Neuronal stem cell (in vitro differentiated cells): ENCODE results near the gene DEFB114.

Experiments used
- DNase-seq: peaks from one replicate; pipeline ENCODE4 v3.0.0-alpha.2; 2013; ENCODE audit warnings: low spot score
- H2AFZ ChIP-seq: one replicate; pipeline ENCODE4 v1.6.1; 2013; ENCODE audit warnings: mild to moderate bottlenecking, low read length, inconsistent platforms
- H2AK5ac ChIP-seq: 2 replicates; pipeline ENCODE4 v1.6.1; 2013; ENCODE audit warnings: low read depth, mild to moderate bottlenecking, inconsistent platforms, low read length, moderate library complexity, mixed read lengths
- H2BK120ac ChIP-seq: 2 replicates; pipeline ENCODE4 v1.6.1; 2013; ENCODE audit warnings: low read depth, mild to moderate bottlenecking, inconsistent platforms, low read length, moderate library complexity, mixed read lengths
- H2BK12ac ChIP-seq: one replicate; pipeline ENCODE4 v1.6.1; 2013; ENCODE audit warnings: low read length, inconsistent platforms
- H2BK15ac ChIP-seq: 2 replicates; pipeline ENCODE4 v1.6.1; 2013; ENCODE audit warnings: mild to moderate bottlenecking, low read length, inconsistent platforms, mixed read lengths
- H2BK5ac ChIP-seq: one replicate; pipeline ENCODE4 v1.6.1; 2013; ENCODE audit warnings: inconsistent platforms, mild to moderate bottlenecking, low read length, moderate library complexity
- H3K14ac ChIP-seq: one replicate; pipeline ENCODE4 v1.6.1; 2013; ENCODE audit warnings: low read length, inconsistent platforms
- H3K18ac ChIP-seq: 2 replicates; pipeline ENCODE4 v1.6.1; 2013; ENCODE audit warnings: low read length, inconsistent platforms
- H3K23ac ChIP-seq: 2 replicates; pipeline ENCODE4 v1.6.1; 2013; ENCODE audit warnings: low read depth, mild to moderate bottlenecking, mixed read lengths, low read length, inconsistent platforms; ENCODE audit not compliant: poor library complexity
- H3K27ac ChIP-seq: replicated peaks from 3 replicates; pipeline ENCODE4 v1.5.1; 2013; ENCODE audit warnings: low read length, inconsistent platforms
- H3K27me3 ChIP-seq, 3 experiments: 2 replicates each; pipeline ENCODE4 v1.6.1; 2013; ENCODE audit warnings: low read length in 3 of 3, mild to moderate bottlenecking in 2 of 3, inconsistent platforms in 1 of 3, low read depth in 1 of 3, mixed read lengths in 1 of 3, moderate library complexity in 1 of 3; ENCODE audit not compliant: control insufficient read depth in 3 of 3, insufficient read depth in 3 of 3
- H3K36me3 ChIP-seq, 2 donors: replicated peaks in 1 of 2; 2 replicates each; pipeline ENCODE4 v1.6.1; 2013; ENCODE audit warnings: low read length in 2 of 2; ENCODE audit not compliant: control insufficient read depth in 2 of 2, insufficient read depth in 2 of 2
- H3K4ac ChIP-seq: 2 replicates; pipeline ENCODE4 v1.6.1; 2013; ENCODE audit warnings: inconsistent platforms, mild to moderate bottlenecking, low read length, moderate library complexity
- H3K4me1 ChIP-seq, 2 donors: 1 replicate in 1 of 2; 2 replicates in 1 of 2; pipeline ENCODE4 v1.6.1; 2013; ENCODE audit warnings: low read length in 2 of 2, low read depth in 1 of 2; ENCODE audit not compliant: control insufficient read depth in 2 of 2, insufficient read depth in 1 of 2
- H3K4me2 ChIP-seq: one replicate; pipeline ENCODE4 v1.6.1; 2013; ENCODE audit warnings: mild to moderate bottlenecking, low read length, inconsistent platforms; ENCODE audit not compliant: insufficient read depth, poor library complexity, severe bottlenecking
- H3K4me3 ChIP-seq, 2 donors: 2 replicates each; pipeline ENCODE4 v1.5.1; 2013; ENCODE audit warnings: low read length in 2 of 2, mild to moderate bottlenecking in 2 of 2, inconsistent platforms in 1 of 2, moderate library complexity in 1 of 2
- H3K79me1 ChIP-seq: one replicate; pipeline ENCODE4 v1.6.1; 2013; ENCODE audit warnings: low read depth, mild to moderate bottlenecking, inconsistent platforms, low read length, moderate library complexity
- H3K9ac ChIP-seq: one replicate; pipeline ENCODE4 v1.6.1; 2013; ENCODE audit warnings: mild to moderate bottlenecking, low read depth, low read length, inconsistent platforms; ENCODE audit not compliant: poor library complexity
- H3K9me3 ChIP-seq, 2 donors: replicated peaks in 1 of 2; 2 replicates each; pipeline versions ENCODE3 to v1.6.1; 2013; ENCODE audit warnings: low read length in 2 of 2, mild to moderate bottlenecking in 2 of 2, inconsistent platforms in 1 of 2, low read depth in 1 of 2, mixed read lengths in 1 of 2, moderate library complexity in 1 of 2; ENCODE audit not compliant: control insufficient read depth in 2 of 2, insufficient read depth in 1 of 2
- H4K8ac ChIP-seq: one replicate; pipeline ENCODE4 v1.6.1; 2013; ENCODE audit warnings: low read depth, mild to moderate bottlenecking, inconsistent platforms, low read length, moderate library complexity
- H4K91ac ChIP-seq: one replicate; pipeline ENCODE4 v1.6.1; 2013; ENCODE audit warnings: low read length, low read depth, mild to moderate bottlenecking, inconsistent platforms; ENCODE audit not compliant: poor library complexity
- WGBS, 2 donors: extraction: QIAGEN DNeasy Blood & Tissue Kit; methylation state at CpG; one replicate each; pipeline ENCODE4 v1.1.7; 2013; ENCODE audit warnings: missing lambda C conversion rate in 2 of 2, mixed read lengths in 1 of 2; ENCODE audit not compliant: insufficient read length in 2 of 2, insufficient replicate concordance in 1 of 2; ENCODE audit errors: extremely low coverage in 2 of 2; 5-methylcytosine and 5-hydroxymethylcytosine counted together

Gene DEFB114

DNA sequence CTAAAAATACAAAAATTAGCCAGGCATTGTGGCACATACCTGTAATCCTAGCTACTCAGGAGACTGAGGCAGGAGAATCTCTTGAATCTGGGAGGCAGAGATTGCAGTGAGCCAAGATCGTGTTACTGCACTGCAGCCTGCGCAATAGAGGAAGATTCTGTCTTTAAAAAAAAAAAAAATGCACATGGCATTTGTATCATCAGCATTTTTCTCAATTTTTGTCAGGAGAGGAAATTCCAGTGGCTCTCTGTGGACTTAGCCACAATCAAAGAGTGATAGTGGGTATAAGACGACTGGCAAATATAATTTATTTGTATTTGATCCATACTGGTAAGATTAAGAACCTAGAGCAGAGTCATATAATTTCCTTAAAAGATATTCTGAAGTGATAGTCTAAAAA is 28.6 kb downstream of the DEFB114 start:
- Histone ChIP-seq H3K4me3 (no peak overlapping the region), H3K79me1 (no peaks in the 10 kb centered on the region), H2BK5ac (no peak overlapping the region), H3K18ac (no peak overlapping the region), H4K8ac (no peak overlapping the region), H3K9me3 (no peaks in the 10 kb centered on the region), H3K23ac (no peak overlapping the region), H2BK12ac (no peak overlapping the region), H3K4me2 (no peak overlapping the region), H3K36me3 (no peaks in the 10 kb centered on the region), H3K27ac (no peak overlapping the region), H4K91ac (no peak overlapping the region), H2AFZ (no peak overlapping the region), H2BK120ac (no peak overlapping the region), H3K9ac (no peak overlapping the region), H3K4me1 (no peaks in the 10 kb centered on the region), H3K27me3 (no peaks in the 10 kb centered on the region), H2BK15ac (no peak overlapping the region), H2AK5ac (no peak overlapping the region), H3K14ac (no peak overlapping the region), H3K4ac (no peak overlapping the region)
- WGBS, 2 donors = no CpG with 5 or more reads among the region's 3 CpGs
- DNase-seq = no peak

DNA sequence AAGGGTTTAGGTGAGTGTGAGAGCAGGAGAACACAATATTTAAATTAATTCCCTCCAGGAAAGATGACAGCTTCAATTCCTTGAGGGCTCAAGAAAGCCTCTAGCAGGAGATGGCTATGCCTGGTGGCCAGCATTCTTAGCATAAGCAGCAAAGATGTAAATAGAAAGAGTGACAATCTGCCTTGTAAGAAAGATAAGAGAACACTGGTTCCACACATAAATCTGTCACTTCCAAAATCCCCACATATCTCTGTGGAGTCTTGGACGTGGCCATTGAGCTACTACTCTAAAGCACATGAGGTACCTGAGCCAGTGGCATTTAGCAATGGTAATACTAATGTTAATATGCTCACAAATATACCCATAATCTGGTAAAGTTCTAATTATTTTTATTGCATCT is 29.2 kb downstream of the DEFB114 start:
- Histone ChIP-seq H3K79me1 (no peaks in the 10 kb centered on the region), H2BK5ac (no peak overlapping the region), H2BK12ac (no peak overlapping the region), H2AFZ (no peak overlapping the region), H3K4me3 (no peak overlapping the region), H2BK120ac (no peak overlapping the region), H3K4me2 (no peak overlapping the region), H2BK15ac (no peak overlapping the region), H3K36me3 (no peaks in the 10 kb centered on the region), H3K27ac (no peak overlapping the region), H3K9me3 (no peaks in the 10 kb centered on the region), H3K14ac (no peak overlapping the region), H3K27me3 (no peaks in the 10 kb centered on the region), H3K18ac (no peak overlapping the region), H3K4me1 (no peaks in the 10 kb centered on the region), H3K23ac (no peak overlapping the region), H2AK5ac (no peak overlapping the region), H4K8ac (no peak overlapping the region), H3K4ac (no peak overlapping the region), H4K91ac (no peak overlapping the region), H3K9ac (no peak overlapping the region)
- no peak for DNase-seq
- WGBS, 2 donors = no CpG with 5 or more reads among the region's 1 CpG

DNA sequence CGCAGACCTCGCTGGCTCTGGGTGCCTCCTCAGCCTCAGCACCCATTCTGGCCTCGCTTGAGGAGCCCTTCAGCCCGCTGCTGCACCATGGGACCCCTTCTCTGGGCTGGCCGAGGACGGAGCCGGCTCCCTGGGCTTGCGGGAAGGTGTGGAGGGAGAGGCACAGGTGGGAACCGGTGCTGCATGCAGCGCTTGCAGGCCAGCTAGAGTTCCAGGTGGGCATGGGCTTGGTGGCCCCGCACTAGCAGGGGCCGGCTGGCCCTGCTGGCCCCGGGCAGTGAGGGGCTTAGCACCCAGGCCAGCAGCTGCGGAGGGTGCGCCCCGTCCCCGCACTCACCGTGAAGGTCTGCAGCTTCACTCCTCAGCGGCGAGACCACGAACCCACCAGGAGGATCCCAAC is 30.4 kb downstream of the DEFB114 start:
- Histone ChIP-seq H3K27me3 (no peaks in the 10 kb centered on the region), H3K9me3 (no peaks in the 10 kb centered on the region), H2BK5ac (no peak overlapping the region), H3K23ac (no peak overlapping the region), H4K8ac (no peak overlapping the region), H4K91ac (no peak overlapping the region), H3K27ac (no peak overlapping the region), H3K14ac (peak overlapping the region; percentile 56), H2AFZ (no peak overlapping the region), H2AK5ac (no peak overlapping the region), H3K18ac (peak overlapping the region; percentile 71), H3K4me2 (no peak overlapping the region), H3K4me1 (no peaks in the 10 kb centered on the region), H3K4me3 (no peak overlapping the region), H2BK15ac (no peak overlapping the region), H3K36me3 (no peaks in the 10 kb centered on the region), H3K9ac (no peak overlapping the region), H3K79me1 (no peaks in the 10 kb centered on the region), H2BK120ac (peak overlapping the region; percentile 72), H2BK12ac (no peak overlapping the region), H3K4ac (no peak overlapping the region)
- WGBS, 2 donors = no CpG with 5 or more reads among the region's 21 CpGs
- no peak for DNase-seq

DNA sequence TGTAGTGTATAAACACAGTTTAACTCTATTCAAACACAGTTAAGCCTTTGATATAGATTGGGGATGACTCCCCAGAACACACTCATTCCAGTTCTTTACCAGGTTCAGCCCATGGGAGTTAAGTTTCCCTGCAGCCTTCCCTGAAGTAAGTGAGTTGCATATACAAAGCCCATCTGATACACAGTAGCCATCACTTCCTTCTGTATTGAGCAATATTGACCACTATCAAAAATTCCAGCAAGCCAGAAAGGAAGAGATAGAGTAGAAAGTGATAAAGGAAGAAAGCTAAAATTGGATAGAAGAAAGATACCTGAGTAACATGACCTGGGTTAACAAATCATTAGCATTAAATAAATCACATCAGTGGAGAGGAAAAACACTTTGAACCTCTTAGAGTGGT is 34.6 kb downstream of the DEFB114 start:
- Histone ChIP-seq H2BK120ac (no peak overlapping the region), H3K18ac (no peak overlapping the region), H3K79me1 (no peaks in the 10 kb centered on the region), H3K9me3 (no peaks in the 10 kb centered on the region), H3K23ac (no peak overlapping the region), H3K4me2 (no peak overlapping the region), H3K4me3 (no peak overlapping the region), H3K4ac (no peak overlapping the region), H3K36me3 (no peaks in the 10 kb centered on the region), H2BK15ac (no peak overlapping the region), H2BK5ac (no peak overlapping the region), H3K9ac (no peak overlapping the region), H4K8ac (no peak overlapping the region), H3K27me3 (no peaks in the 10 kb centered on the region), H3K4me1 (peaks cover 0 to 1% of the 10 kb centered on the region in 2 donors), H2BK12ac (no peak overlapping the region), H4K91ac (no peak overlapping the region), H3K14ac (no peak overlapping the region), H3K27ac (no peak overlapping the region), H2AFZ (no peak overlapping the region), H2AK5ac (no peak overlapping the region)
- DNase-seq = no peak
